ENCODE results near the gene DBI. TPM values are rescaled to one million over a fixed set of nuclear protein-coding genes. Genes with fewer than 3 reads are reported as not detected.
"Not testable (repeated sequence)": the region's sequence is repeated elsewhere in the genome, so short reads cannot be mapped to it uniquely, and the experiment has no call there.

DBI gene
- polyA plus RNA-seq, 1 of the 3 experiments (the other 2 are of a cell fraction) = 150 TPM

DNA sequence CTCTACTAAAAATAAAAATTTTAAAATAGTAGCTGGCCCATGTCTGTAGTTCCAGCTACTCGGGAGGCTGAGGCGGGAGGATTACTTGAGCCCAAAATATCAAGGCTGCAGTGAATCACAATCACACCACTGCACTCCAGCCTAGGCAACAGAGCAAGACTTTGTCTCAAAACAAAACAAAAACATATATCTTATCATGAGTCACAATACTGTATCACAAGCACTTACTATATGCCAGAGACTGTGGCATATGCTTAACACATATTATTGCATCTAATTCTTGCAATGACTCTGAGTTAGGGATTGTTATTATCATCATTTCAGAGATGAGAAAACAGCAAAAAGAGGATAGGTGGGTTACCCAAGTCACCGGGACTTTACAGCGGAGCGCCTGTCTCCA lies 35.3 kb downstream of the DBI start (continued):
- no peak for TF ChIP-seq ZBTB33 (IDR thresholded peaks at IDR 0.05; ENCODE audit: borderline replicate concordance, low read depth)
- no peak for TF ChIP-seq GATA2 (CRISPR knock-in tag; IDR thresholded peaks at IDR 0.05)
- no peak for TF ChIP-seq IRF3 (IDR thresholded peaks at IDR 0.05; ENCODE audit: low read depth, low read length)
- TF ChIP-seq, protein P1, sequence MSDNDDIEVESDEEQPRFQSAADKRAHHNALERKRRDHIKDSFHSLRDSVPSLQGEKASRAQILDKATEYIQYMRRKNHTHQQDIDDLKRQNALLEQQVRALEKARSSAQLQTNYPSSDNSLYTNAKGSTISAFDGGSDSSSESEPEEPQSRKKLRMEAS (IDR thresholded peaks at IDR 0.05; ENCODE audit: low read depth) = no peak
- TF ChIP-seq GABPA (IDR thresholded peaks at IDR 0.05; ENCODE audit: low read depth) = no peak
- TF ChIP-seq MEF2A (IDR thresholded peaks at IDR 0.05; ENCODE audit: borderline replicate concordance, low read depth) = no peak
- no peak for TF ChIP-seq SIN3A (IDR thresholded peaks at IDR 0.05; ENCODE audit: borderline replicate concordance, low read depth, low read length)

GRCh38 chr2:119402645-119403560 lies 36.1 kb downstream of the DBI start:
- H3K4me2 ChIP-seq = no peak overlapping the region
- no peaks in the 10 kb centered on the region for H3K79me2 ChIP-seq (ENCODE audit: insufficient read depth)
- no peak overlapping the region for H3K4me3 ChIP-seq (ENCODE audit: low read depth in 2 of 2, low read length in 1 of 2)
- ChIA-PET CTCF (interaction anchor here (0.6 to 9.9 kb wide), 2 partner anchors 9 to 73 kb away, joined by 3 to 95 read pairs; no protein-coding TSS in a partner anchor), POLR2A (no interaction called here)
- TF ChIP-seq, protein P2, sequence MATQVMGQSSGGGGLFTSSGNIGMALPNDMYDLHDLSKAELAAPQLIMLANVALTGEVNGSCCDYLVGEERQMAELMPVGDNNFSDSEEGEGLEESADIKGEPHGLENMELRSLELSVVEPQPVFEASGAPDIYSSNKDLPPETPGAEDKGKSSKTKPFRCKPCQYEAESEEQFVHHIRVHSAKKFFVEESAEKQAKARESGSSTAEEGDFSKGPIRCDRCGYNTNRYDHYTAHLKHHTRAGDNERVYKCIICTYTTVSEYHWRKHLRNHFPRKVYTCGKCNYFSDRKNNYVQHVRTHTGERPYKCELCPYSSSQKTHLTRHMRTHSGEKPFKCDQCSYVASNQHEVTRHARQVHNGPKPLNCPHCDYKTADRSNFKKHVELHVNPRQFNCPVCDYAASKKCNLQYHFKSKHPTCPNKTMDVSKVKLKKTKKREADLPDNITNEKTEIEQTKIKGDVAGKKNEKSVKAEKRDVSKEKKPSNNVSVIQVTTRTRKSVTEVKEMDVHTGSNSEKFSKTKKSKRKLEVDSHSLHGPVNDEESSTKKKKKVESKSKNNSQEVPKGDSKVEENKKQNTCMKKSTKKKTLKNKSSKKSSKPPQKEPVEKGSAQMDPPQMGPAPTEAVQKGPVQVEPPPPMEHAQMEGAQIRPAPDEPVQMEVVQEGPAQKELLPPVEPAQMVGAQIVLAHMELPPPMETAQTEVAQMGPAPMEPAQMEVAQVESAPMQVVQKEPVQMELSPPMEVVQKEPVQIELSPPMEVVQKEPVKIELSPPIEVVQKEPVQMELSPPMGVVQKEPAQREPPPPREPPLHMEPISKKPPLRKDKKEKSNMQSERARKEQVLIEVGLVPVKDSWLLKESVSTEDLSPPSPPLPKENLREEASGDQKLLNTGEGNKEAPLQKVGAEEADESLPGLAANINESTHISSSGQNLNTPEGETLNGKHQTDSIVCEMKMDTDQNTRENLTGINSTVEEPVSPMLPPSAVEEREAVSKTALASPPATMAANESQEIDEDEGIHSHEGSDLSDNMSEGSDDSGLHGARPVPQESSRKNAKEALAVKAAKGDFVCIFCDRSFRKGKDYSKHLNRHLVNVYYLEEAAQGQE (IDR thresholded peaks at IDR 0.05; ENCODE audit: low read depth, low read length) = no peak
- H3F3A ChIP-seq (replicated peaks; ENCODE audit: insufficient read depth) = no peaks in the 10 kb centered on the region
- no peak overlapping the region for H3K9ac ChIP-seq
- no peaks in the 10 kb centered on the region for H4K20me1 ChIP-seq (ENCODE audit: insufficient read depth)
- no peak for DNase-seq
- no peaks in the 10 kb centered on the region for H3K9me3 ChIP-seq
- WGBS (ENCODE audit: low lambda C conversion rate) = 57% methylated on average over 10 of the region's 10 CpGs
- H2AFZ ChIP-seq (ENCODE audit: low read depth) = no peak overlapping the region
- H3K4me1 ChIP-seq (ENCODE audit: control insufficient read depth in 1 of 2, insufficient read depth in 2 of 2, low read depth in 1 of 2, low read length in 1 of 2) = no peaks in the 10 kb centered on the region
- no peaks in the 10 kb centered on the region for H3K9me2 ChIP-seq
- H3K36me3 ChIP-seq (replicated peaks in 1 of 2; ENCODE audit: control insufficient read depth in 1 of 2, insufficient read depth in 2 of 2, low read length in 1 of 2) = no peaks in the 10 kb centered on the region
- no peak overlapping the region for H3K27ac ChIP-seq (ENCODE audit: low read depth in 2 of 2, low read length in 1 of 2)
- H3K27me3 ChIP-seq (ENCODE audit: insufficient read depth) = no peaks in the 10 kb centered on the region; the same call in 1 of the 2 replicates

- H3K9me3 ChIP-seq; DNase-seq; H2AFZ ChIP-seq (ENCODE audit: low read depth); H3F3A ChIP-seq (replicated peaks; ENCODE audit: insufficient read depth); H3K4me1 ChIP-seq (ENCODE audit: control insufficient read depth in 1 of 2, insufficient read depth in 2 of 2, low read depth in 1 of 2, low read length in 1 of 2); H3K9ac ChIP-seq; H4K20me1 ChIP-seq (ENCODE audit: insufficient read depth); H3K27me3 ChIP-seq (ENCODE audit: insufficient read depth); H3K27ac ChIP-seq (ENCODE audit: low read depth in 2 of 2, low read length in 1 of 2); POLR2A ChIA-PET; H3K4me2 ChIP-seq; H3K4me3 ChIP-seq (ENCODE audit: low read depth in 2 of 2, low read length in 1 of 2); H3K36me3 ChIP-seq (replicated peaks in 1 of 2; ENCODE audit: control insufficient read depth in 1 of 2, insufficient read depth in 2 of 2, low read length in 1 of 2); H3K79me2 ChIP-seq (ENCODE audit: insufficient read depth); H3K9me2 ChIP-seq: not testable (repeated sequence)
- CTCF ChIA-PET = interaction anchor here (0.7 to 9.9 kb wide), 2 partner anchors 72 to 79 kb away, joined by 3 to 95 read pairs; no protein-coding TSS in a partner anchor
- 54% methylated on average over 12 of the region's 12 CpGs for WGBS (ENCODE audit: low lambda C conversion rate)
Measured at GRCh38 chr2:119403618-119404017, 36.8 kb downstream of the DBI start.

Data from SK-N-SH (cell line).